Urothelium cell line (cell line): ENCODE results near the gene E2F7.

ENCODE experiments used
- DNase-seq: peaks from one replicate; pipeline ENCODE4 v3.0.0; 2011; ENCODE audit warnings: low spot score, mixed read lengths
- FAIRE-seq: peaks from 2 replicates; lab custom pipeline; 2011; peaks lifted over from hg19 to GRCh38; lab: Jason Lieb, UNC

Gene E2F7

DNA sequence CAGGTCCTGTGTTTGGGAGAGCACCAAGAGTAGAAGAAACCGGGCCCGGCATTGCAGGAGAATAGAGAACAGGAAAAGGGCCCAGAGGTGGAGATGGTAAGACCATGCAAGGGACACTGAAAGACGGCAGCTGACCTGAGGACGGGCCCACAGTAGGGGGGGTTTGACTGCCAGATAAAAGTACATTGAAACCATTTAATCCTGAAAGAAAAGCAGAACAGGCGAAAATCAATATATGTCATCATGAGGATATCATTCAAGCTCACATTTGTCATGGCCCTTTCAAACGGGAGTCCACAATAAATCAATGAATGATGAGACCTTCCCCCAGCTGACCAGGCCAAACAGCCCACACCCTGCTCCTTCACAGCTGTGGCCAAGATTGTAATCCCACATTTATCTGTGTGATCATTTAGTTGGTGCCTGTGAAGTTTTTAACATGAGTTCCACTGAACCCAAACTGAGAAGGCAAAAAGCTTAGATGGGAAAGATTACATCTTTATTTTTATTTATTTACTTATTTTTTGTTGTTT lies 39.5 kb downstream of the E2F7 start:
- no peak for DNase-seq
- FAIRE-seq = no peak

DNA sequence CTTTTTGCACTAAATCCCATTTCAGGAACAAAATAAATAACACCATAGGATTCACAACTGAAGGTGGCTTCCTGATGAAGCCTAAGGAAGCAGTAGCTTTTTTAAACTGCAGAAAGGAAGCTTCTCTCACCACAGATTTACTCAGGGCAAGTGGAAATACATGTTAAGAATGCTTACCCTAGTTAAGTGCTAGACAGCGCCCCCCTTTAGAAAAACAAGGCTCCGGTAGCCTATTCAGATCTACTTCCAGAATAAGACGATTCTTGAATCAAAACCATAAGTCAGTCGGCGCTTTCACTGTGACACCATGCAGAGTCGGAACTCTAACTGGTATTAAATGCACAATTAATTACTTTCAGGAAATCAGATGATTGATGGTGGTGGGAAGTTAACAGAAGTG lies 41.9 kb downstream of the E2F7 start:
- no peak for DNase-seq
- FAIRE-seq = no peak

DNA sequence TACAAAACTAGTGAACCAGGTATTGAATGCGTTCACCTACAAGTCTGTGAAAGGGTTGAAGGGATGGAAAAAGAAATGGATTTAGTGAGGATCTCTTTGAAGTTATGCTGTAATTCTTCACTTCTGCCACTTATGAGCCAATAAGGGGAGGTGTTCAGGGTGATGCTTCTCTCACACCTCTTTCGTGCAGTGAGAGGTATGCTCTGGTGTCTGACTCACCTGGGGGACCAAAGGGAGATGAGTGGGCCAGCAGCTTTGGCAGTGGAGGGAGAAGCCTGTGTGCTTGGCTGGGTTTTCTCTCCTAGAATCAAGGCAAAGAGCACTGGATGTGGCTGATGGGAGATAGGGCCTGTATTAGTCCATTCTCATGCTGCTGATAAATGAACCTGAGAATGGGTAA lies 45.4 kb downstream of the E2F7 start:
- no peak for FAIRE-seq
- DNase-seq = no peak

DNA sequence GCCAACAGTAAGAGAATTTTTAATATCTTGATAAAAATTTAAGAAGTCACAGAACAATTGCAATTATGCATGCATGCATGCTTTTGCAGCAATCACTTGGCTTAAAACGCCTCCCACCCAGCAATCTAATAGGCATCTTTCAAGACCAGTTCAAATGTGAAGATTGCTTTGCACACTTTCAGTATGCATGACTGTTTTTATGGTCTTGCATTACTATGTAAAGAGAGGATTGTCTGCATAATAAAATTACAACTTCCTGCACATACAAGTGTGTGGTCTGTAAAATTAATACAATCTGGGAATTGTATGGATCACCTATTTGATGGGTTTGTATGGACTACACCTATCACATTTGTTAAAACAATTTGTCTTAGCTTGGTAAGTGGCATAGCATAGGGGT lies 48.8 kb downstream of the E2F7 start:
- DNase-seq (no peak), FAIRE-seq (no peak)

DNA sequence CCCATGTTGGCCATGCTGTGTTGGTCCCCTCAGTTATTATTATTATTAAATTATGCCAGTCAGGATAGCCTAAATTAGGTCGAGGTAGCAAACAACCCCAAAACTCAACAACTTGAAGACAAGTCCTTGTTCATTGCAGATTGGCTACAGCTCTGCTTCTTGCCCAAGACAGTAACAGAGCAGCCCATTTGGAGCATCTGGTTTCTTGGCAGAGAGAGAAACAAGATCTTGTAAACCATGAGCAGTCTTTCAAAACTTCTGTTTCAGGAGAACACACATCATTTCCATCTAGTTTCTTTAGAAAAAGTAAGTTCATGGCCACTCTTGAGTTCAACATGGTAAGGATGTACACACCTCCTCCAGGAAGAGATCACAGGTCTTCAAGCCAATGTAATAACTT lies 52.3 kb downstream of the E2F7 start:
- no peak for DNase-seq
- no peak for FAIRE-seq

DNA sequence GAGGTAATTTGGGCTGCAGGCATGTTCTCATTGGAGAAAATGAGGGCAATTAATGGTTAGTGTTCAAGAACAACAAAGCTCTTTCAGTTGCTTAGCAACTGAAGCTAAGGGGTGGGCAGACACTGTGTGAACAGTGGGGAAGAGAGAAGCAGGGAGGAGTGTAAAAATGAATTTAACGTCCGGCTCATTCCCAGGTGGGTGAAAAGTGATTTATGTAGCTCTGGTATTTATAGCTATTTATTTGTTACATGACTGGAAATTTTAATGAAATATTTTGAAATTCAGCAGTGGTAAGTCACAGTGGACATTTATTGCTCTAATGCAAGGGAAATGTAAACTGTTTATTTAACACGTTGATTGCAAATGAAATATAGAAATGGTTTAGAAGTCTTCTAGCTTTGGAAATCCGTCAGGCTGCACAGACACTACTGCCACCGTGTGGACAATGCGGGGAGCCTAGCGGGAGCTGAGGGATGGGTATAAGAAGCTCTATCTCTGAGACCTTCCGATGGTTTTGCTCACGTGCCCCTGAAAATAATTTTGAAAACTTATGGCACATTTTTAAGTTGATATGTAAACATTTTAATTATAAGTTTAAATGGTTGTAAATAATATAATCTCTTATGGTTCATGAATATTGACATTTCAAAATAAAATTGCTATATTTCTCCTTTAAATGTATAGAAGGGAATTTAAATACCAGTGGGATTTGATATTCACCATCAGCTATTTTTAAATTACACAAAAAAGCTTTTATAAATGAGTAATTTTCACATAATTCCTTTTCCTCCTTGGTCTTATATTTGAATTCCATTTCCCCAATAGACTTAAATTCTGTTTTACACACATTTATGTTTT lies 54.4 kb downstream of the E2F7 start:
- FAIRE-seq (no peak), DNase-seq (peak; percentile 60)

DNA sequence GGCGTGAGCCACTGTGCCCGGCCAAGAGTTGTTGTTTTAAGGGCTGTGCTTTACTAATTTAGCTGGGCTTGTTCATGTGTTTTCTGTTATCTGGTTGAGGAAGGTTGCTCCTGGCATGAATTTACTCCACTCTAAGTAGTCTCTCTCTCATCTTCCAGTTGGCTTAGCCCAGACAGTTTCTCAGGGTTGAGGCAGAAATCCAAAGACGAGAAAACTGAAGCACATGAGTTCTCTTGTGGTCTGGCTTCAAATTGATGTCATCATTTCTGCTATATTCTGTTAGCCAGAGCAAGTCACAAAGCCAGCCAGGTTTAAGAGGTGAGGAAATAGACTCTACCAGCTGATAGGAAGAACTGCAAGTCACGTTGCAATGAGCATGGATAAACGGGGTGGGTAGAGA lies 57.9 kb downstream of the E2F7 start:
- FAIRE-seq = no peak
- no peak for DNase-seq

DNA sequence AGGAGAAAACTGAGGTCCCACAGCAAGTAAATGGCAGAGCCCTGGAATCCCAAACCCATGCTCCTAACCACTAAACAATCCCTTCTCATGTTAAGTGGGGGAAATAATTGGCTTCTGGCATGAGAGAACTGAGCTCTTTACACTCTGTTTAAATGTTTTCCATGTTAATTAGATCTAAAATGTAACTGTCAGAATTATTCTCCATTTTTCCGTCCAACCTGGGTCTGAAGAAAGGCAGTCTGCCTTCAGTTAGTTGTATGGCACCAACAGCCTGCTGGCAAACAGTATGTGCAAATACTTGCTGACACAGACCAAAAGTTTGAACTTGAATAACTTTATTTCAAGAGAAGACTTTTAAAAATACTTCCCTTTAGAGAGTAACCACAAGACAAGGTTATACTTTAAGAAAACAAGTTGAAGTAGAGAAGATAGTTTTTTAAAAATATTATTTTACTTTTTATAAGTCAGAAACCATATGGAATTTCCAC lies 59.7 kb downstream of the E2F7 start:
- DNase-seq = no peak
- FAIRE-seq = no peak

DNA sequence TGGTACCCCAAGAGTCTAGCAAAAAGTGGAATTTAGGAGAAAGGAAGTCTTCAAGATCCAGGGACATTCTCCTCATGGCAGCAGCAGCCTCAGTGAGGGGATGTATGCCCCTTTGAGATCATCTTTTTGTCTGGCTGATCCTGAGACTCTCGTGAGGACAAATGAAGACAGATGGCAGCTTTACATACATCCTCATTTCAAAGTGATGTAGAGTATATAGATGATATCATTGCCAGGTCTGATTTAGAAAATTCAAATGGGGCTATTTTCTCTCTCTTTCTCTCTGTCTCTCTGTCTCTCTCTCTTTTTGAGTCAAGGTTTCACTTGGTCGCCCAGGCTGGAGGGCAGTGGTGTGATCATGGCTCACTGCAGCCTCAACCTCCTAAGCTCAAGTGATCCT lies 61.5 kb downstream of the E2F7 start:
- FAIRE-seq (no peak), DNase-seq (no peak)

DNA sequence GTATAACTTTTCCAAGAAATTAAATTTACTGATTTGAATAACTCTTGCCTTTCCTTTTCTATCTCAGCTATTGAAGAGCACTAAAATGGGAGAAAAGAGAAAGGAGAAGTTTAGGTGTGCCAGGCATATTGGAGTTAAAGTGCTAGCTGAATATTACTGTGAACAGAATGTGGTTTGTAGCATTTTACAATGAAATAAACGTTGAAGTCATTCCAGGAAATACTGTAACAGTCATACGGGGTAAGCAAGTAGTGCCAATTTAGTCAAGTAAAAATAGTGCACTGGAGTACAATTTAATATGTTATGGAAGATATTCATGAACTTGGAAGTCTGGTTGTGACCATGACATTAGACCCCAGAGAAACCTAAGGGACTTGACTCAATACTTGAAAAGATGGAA lies 62.1 kb downstream of the E2F7 start:
- no peak for DNase-seq
- no peak for FAIRE-seq

DNA sequence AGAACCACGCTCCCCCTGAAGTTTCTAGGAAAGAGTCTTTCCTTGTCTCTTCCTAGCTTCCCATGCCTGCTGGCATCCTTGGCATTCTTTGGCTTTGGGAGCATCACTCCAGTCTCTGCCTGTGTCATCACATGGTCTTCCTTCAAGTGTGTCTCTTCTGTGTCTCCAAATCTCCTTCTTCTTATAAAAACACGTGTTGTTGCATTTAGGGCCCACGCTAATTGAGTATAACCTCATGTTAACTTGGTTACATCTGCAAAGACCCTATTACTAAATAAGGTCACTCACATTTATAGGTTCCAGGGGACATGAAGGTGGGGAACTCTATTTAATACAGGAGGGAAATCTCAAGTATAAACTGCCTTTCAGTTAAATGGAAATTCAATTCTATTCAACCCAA lies 63.0 kb downstream of the E2F7 start:
- FAIRE-seq (no peak), DNase-seq (no peak)

DNA sequence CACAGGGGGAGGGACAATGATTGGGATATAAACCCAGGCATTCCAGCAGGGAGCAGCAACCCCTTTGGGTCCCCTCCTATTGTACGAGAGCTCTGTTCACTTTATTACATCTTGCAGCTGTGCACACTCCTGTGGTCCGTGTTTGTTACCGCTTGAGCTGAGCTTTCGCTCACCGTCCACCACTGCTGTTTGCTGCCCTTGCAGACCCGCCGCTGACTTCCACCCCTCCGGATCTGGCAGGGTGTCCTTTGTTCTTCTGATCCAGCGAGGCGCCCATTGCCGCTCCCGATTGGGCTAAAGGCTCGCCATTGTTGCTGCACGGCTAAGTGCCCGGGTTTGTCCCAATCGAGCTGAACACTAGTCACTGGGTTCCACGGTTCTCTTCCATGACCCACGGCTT lies 64.1 kb downstream of the E2F7 start:
- no peak for DNase-seq
- no peak for FAIRE-seq

DNA sequence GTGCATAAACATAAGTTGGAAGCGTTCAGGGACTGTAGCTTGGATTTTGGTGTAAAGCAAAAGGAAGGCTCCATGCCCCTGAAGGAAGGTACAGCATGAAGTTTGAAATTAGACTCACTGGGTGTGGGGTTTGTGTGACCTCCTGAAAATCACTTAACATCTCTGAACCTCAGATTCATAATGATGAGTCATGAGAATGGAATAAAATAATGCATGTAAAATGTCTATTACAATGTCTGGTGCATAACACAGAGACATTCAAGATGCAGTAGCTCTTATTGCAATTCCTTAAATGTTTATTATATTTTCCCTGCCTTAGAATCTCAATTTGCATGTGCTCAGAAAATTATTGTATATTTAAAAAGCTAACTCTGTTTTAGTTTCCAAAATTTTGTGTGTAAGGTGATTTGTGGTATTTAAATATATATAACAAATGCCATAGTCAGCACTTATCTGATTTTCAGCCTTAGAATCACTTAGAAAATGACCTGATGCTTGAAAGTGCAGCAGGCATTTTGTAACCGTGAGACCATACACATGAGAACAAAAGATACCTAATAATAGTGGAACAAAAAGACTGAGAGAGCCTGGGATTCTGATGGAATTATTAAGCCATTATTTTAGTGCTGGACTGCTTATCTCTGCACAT lies 66.3 kb downstream of the E2F7 start:
- no peak for FAIRE-seq

DNA sequence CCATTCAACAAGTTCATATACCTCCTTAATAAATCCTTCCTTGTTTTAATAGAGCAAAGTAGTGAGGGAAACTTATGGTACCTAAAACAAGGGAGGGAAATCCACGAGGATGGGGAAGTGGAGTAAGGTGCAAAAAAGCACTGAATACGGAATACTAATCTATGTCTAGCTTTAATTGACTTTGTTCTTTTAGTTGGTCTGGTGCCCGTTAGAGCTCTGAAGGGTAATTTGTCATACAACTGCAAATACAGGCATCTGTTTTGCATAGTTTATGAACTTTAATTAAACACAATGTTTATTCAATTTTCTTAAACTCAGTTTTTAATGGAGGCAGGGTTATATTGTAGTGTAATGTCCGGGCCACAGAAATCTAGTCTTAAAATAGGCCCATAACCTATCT lies 67.0 kb downstream of the E2F7 start:
- FAIRE-seq (no peak), DNase-seq (no peak)

More for the DNA sequence above, 66.3 kb downstream of the E2F7 start:
- no peak for DNase-seq

DNA sequence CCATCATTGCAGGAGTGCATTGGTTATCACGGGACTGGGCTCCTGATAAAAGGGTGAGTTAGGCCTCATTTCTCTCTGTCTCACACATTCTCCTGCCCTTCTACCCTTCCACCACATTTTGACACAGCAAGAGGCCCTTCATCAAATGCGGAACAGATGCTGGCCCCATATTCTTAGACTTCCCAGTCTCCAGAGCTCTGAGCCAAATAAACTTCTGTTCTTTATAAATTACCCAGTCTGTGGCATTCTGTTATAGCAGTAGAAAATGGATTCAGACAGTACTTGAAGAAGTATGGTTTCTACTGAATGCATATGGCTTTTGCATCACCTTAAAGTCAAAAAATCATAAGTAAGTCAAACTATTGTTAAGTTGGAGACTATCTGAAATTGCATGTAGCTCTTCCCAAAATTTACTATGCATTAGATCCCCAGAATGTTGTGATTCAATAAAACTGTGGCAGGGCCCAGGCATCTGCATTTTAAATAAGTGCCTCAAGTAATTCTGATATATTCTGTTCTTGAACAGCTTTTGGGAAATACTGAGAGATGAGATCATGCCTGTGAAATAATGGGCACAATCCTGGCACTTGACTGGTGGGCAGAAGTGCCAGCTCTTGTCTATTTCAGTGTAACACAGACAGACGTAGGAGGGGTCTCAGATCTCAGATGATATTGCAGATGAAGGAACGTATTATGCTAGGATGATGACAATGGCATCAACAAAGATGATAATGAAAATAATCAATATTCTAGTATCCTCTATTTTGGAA lies 68.2 kb downstream of the E2F7 start:
- FAIRE-seq = no peak
- DNase-seq = no peak

DNA sequence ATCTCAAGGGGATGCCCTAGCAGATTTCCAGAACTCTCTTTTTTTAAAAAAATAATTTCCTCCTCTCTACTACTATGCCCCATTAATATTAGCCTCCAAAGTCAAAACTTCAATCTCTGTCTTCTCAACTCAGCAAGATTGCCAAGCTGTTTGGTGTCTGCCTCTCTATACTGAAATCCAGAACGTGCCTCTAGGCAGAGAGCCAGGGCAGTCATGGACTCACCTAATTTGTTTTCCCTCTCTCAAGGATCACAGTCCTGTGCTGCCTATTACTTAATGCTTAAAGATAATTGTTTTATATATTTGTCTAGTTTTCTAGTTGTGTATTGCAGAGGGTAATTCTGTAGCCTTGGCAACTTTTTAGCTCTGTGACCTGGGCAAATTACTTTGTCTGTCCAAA lies 74.7 kb downstream of the E2F7 start:
- FAIRE-seq (no peak), DNase-seq (no peak)

DNA sequence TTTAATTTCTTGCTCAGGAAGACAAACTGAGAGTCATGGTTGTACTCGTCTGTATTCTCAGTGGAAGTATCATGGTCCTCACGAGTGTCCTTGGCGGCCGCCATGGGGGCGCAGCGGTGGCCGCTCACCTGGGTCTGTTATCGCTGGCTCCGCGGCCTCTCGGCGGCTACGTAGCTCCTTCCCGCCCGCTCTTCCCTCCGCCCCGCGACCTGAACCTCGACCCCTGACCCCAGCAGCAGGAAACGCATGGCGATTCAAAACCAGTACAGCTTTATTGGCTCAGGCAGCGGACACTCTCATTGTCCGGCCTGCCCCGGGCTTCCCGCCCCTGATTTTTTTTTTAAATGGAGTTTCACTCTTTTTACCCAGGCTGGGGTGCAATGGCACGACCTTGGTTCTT lies 80.8 kb downstream of the E2F7 start:
- DNase-seq (no peak), FAIRE-seq (no peak)

DNA sequence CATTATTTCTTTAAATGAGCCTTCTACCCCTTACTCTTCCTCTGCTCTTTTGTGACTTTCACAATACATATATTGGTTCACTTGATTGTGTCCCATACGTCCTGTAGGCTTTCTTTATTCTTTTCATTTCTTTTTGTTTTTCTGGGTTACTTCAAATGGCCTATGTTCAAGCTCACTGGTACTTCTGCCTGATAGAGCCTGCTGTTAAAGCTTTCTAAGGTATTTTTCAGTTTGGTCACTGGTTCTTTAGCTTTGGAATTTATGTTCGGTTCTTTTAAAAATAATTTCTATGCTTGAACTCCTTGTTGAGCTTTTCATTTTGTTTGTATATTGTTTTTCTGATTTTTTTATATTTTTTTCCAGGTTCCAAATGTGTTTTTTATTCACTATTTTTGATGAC lies 81.9 kb downstream of the E2F7 start:
- no peak for DNase-seq
- FAIRE-seq = no peak

DNA sequence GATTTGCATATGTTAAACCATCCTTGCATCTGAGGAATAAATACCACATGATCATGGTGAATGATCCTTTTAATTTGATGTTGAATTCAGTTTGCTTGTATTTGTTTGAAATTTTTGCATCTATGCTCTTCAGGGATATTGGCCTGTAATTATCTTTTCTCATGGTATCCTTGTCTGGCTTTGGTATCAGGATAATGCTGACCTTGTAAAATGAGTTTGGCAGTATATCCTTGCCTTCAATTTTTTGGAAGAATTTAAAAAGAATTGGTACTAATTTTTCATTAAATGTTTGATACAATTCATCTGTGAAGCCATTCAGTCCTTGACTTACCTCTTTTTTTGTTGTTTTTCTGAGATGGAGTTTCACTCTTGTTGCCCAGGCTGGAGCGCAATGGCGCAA lies 85.2 kb downstream of the E2F7 start:
- FAIRE-seq = no peak
- no peak for DNase-seq

DNA sequence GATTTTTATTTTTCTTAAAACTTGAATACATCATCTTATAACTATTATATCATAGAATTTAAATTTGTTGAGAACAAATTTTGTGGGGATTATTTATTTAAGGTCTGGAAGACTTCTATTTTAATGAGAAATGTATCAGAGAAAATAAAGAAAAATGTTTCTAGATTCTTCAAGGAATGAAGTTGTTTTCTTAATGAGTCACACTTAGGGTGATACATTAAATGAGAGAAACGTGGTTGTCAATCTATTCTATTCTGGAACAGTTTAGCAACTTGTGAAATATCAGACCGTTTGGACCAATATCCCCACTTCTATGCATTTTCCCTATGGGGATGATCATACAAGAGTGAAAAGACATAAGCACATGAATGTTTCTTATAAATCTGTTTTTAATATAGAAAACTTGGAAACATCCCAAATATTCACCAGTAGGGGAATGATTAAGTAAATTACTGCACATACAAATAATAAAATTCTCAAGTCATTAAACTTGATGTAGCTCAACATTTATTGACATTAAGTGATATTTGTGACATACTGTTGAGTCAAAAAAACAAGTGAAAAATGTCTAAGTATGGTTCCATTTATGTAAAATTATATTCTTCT lies 88.5 kb downstream of the E2F7 start:
- FAIRE-seq (no peak), DNase-seq (no peak)
